H9 (cell line): Measurements from ENCODE around the gene SV2C. TPM values are rescaled to one million over a fixed set of nuclear protein-coding genes. Genes with fewer than 3 reads are reported as not detected.

ENCODE experiments used
- DNase-seq: peaks from one replicate; pipeline ENCODE4 v3.0.0-alpha.2; 2017
- H2AFZ ChIP-seq: one replicate; pipeline ENCODE4 v1.6.1; 2013; ENCODE audit warnings: mild to moderate bottlenecking, low read length, control low read depth, moderate library complexity
- H2AK5ac ChIP-seq: 2 replicates; pipeline ENCODE4 v1.6.1; 2013; ENCODE audit warnings: low read length, control low read depth, mixed read lengths; ENCODE audit not compliant: insufficient read length
- H2BK120ac ChIP-seq: one replicate; pipeline ENCODE4 v1.6.1; 2013; ENCODE audit warnings: low read depth, mild to moderate bottlenecking, low read length, control low read depth, inconsistent platforms; ENCODE audit not compliant: poor library complexity, severe bottlenecking
- H2BK12ac ChIP-seq: 2 replicates; pipeline ENCODE4 v1.6.1; 2013; ENCODE audit warnings: low read length, control low read depth, mixed read lengths, low read depth; ENCODE audit not compliant: insufficient read length
- H2BK15ac ChIP-seq: 2 replicates; pipeline ENCODE4 v1.6.1; 2013; ENCODE audit warnings: low read depth, low read length, control low read depth
- H2BK20ac ChIP-seq: one replicate; pipeline ENCODE4 v1.6.1; 2013; ENCODE audit warnings: low read depth, mild to moderate bottlenecking, low read length, control low read depth, inconsistent platforms; ENCODE audit not compliant: poor library complexity, severe bottlenecking
- H2BK5ac ChIP-seq: 2 replicates; pipeline ENCODE4 v1.6.1; 2013; ENCODE audit warnings: low read length, control low read depth, mixed read lengths; ENCODE audit not compliant: insufficient read length
- H3K14ac ChIP-seq: 2 replicates; pipeline ENCODE4 v1.6.1; 2013; ENCODE audit warnings: low read length, control low read depth; ENCODE audit not compliant: insufficient read depth
- H3K18ac ChIP-seq: 2 replicates; pipeline ENCODE4 v1.6.1; 2013; ENCODE audit warnings: low read depth, mild to moderate bottlenecking, mixed read lengths, low read length, control low read depth; ENCODE audit not compliant: insufficient read length
- H3K23ac ChIP-seq: 2 replicates; pipeline ENCODE4 v1.6.1; 2013; ENCODE audit warnings: low read length, control low read depth, mixed read lengths, low read depth; ENCODE audit not compliant: insufficient read length
- H3K23me2 ChIP-seq: 2 replicates; pipeline ENCODE4 v1.6.1; 2013; ENCODE audit warnings: low read depth, mild to moderate bottlenecking, mixed read lengths, low read length, control low read depth; ENCODE audit not compliant: insufficient read length, poor library complexity, severe bottlenecking
- H3K27ac ChIP-seq: 2 replicates; pipeline ENCODE4 v1.5.1; 2013; ENCODE audit warnings: low read length, control low read depth, mixed read lengths, low read depth; ENCODE audit not compliant: insufficient read length
- H3K27me3 ChIP-seq: 2 replicates; pipeline ENCODE4 v1.6.1; 2013; ENCODE audit warnings: low read length, control low read depth, inconsistent platforms; ENCODE audit not compliant: insufficient read depth
- H3K4ac ChIP-seq: 2 replicates; pipeline ENCODE4 v1.6.1; 2013; ENCODE audit warnings: low read depth, mild to moderate bottlenecking, control low read depth, inconsistent platforms, low read length, moderate library complexity
- H3K4me1 ChIP-seq: 2 replicates; pipeline ENCODE4 v1.6.1; 2013; ENCODE audit warnings: low read length, control low read depth, inconsistent platforms; ENCODE audit not compliant: insufficient read depth
- H3K4me2 ChIP-seq: 2 replicates; pipeline ENCODE4 v1.6.1; 2013; ENCODE audit warnings: low read length, control low read depth, mixed read lengths; ENCODE audit not compliant: insufficient read length, insufficient read depth
- H3K56ac ChIP-seq: 2 replicates; pipeline ENCODE4 v1.6.1; 2013; ENCODE audit warnings: low read depth, mild to moderate bottlenecking, mixed read lengths, low read length, control low read depth; ENCODE audit not compliant: insufficient read length
- H3K79me1 ChIP-seq: 2 replicates; pipeline ENCODE4 v1.6.1; 2013; ENCODE audit warnings: low read depth, mild to moderate bottlenecking, moderate library complexity, low read length, control low read depth, inconsistent platforms; ENCODE audit not compliant: insufficient read depth, poor library complexity, severe bottlenecking
- H3K79me2 ChIP-seq: 2 replicates; pipeline ENCODE4 v1.6.1; 2013; ENCODE audit warnings: low read length, control low read depth, inconsistent platforms; ENCODE audit not compliant: insufficient read depth
- H3K9ac ChIP-seq: 2 replicates; pipeline ENCODE4 v1.6.1; 2013; ENCODE audit warnings: low read length, control low read depth, mixed read lengths; ENCODE audit not compliant: insufficient read length; ENCODE audit errors: extremely low read depth
- H3K9me3 ChIP-seq: one replicate; pipeline ENCODE4 v1.6.1; 2013; ENCODE audit warnings: low read depth, low read length, inconsistent platforms; ENCODE audit not compliant: control insufficient read depth
- H3T11ph ChIP-seq: one replicate; pipeline ENCODE4 v1.6.1; 2013; ENCODE audit warnings: mild to moderate bottlenecking, low read length, control low read depth, inconsistent platforms
- H4K20me1 ChIP-seq: one replicate; pipeline ENCODE4 v1.6.1; 2013; ENCODE audit not compliant: control insufficient read depth, insufficient read length, insufficient read depth
- H4K5ac ChIP-seq: 2 replicates; pipeline ENCODE4 v1.6.1; 2013; ENCODE audit warnings: low read depth, mild to moderate bottlenecking, mixed read lengths, low read length, control low read depth; ENCODE audit not compliant: insufficient read length
- H4K8ac ChIP-seq: replicated peaks from 2 replicates; pipeline ENCODE4 v1.6.1; 2013; ENCODE audit warnings: low read length, control low read depth, mixed read lengths, low read depth; ENCODE audit not compliant: insufficient read length
- H4K91ac ChIP-seq: 2 replicates; pipeline ENCODE4 v1.6.1; 2013; ENCODE audit warnings: low read depth, mild to moderate bottlenecking, moderate library complexity, mixed read lengths, low read length, control low read depth; ENCODE audit not compliant: insufficient read length
- H3K27ac Mint-ChIP-seq, 3 experiments: 2 replicates in 2 of 3; 3 replicates in 1 of 3; pipeline ENCODE4 v1.8.0; 2020 to 2021; ENCODE audit warnings: mixed read lengths in 3 of 3, mild to moderate bottlenecking in 1 of 3, moderate library complexity in 1 of 3
- H3K27me3 Mint-ChIP-seq: 2 replicates; pipeline ENCODE4 v1.8.0; 2021; ENCODE audit warnings: low read depth, mild to moderate bottlenecking, moderate library complexity, mixed read lengths
- H3K36me3 Mint-ChIP-seq, 3 experiments: 2 replicates in 2 of 3; 3 replicates in 1 of 3; pipeline ENCODE4 v1.8.0; 2020 to 2021; ENCODE audit warnings: low read depth in 3 of 3, mixed read lengths in 3 of 3; ENCODE audit not compliant: insufficient read depth in 1 of 3
- H3K4me1 Mint-ChIP-seq, 2 experiments: 2 replicates each; pipeline ENCODE4 v1.8.0; 2020; ENCODE audit warnings: mixed read lengths in 2 of 2
- H3K4me3 Mint-ChIP-seq, 2 experiments: 2 replicates in 1 of 2; 3 replicates in 1 of 2; pipeline ENCODE4 v1.8.0; 2020 to 2021; ENCODE audit warnings: mild to moderate bottlenecking in 2 of 2, mixed read lengths in 2 of 2, moderate library complexity in 1 of 2
- H3K9me3 Mint-ChIP-seq, 2 experiments: 2 replicates in 1 of 2; 3 replicates in 1 of 2; pipeline ENCODE4 v1.8.0; 2020; ENCODE audit warnings: mild to moderate bottlenecking in 2 of 2, mixed read lengths in 2 of 2, moderate library complexity in 1 of 2
- CTCF ChIP-seq: fragments of 200-600 bp; sonication (generic); conservative IDR thresholded peaks from 3 replicates; pipeline ENCODE4 v1.8.0; 2021; ENCODE audit warnings: antibody characterized with exemption, mild to moderate bottlenecking
- WGBS: extraction: QIAGEN DNeasy Blood & Tissue Kit; methylation state at CpG from one replicate; pipeline ENCODE4 v1.1.7; 2013; ENCODE audit warnings: missing lambda C conversion rate, low lambda C conversion rate, mixed read lengths; ENCODE audit not compliant: insufficient read length; ENCODE audit errors: extremely low coverage; 5-methylcytosine and 5-hydroxymethylcytosine counted together
- total RNA-seq: library from RNA; stranded (reverse); gene quantifications from 2 replicates; pipeline ENCODE4 v1.2.1, GENCODE V29; 2021

Gene SV2C
- total RNA-seq, 1 experiment from 2014 or later: 0.09 TPM

GRCh38 chr5:76366596-76366995, 283.4 kb downstream of the SV2C start:
- H3K79me1 ChIP-seq: no peaks in the 10 kb centered on the region
- H2BK15ac ChIP-seq: no peak overlapping the region
- no peak overlapping the region for H4K8ac ChIP-seq
- H3T11ph ChIP-seq: no peak overlapping the region
- no peak overlapping the region for H4K91ac ChIP-seq
- H3K4me2 ChIP-seq: no peak overlapping the region
- H3K4me1 Mint-ChIP-seq: peaks cover 2 to 4% of the 10 kb centered on the region in 2 experiments; a peak in 2 of 4 replicates
- no peaks in the 10 kb centered on the region for H3K9me3 Mint-ChIP-seq
- H3K4me1 ChIP-seq: no peaks in the 10 kb centered on the region; the same call in 1 of the 2 replicates
- DNase-seq: no peak
- no peak overlapping the region for H3K56ac ChIP-seq
- H3K23ac ChIP-seq: no peak overlapping the region
- no peak overlapping the region for H2BK20ac ChIP-seq
- H4K20me1 ChIP-seq: no peaks in the 10 kb centered on the region
- no peaks in the 10 kb centered on the region; a peak in 1 of 7 replicates for H3K36me3 Mint-ChIP-seq
- H3K79me2 ChIP-seq: no peaks in the 10 kb centered on the region
- no peaks in the 10 kb centered on the region for H3K9me3 ChIP-seq
- no peak overlapping the region for H3K9ac ChIP-seq
- no peak for TF ChIP-seq CTCF
- H2BK12ac ChIP-seq: no peak overlapping the region
- no CpG with 5 or more reads among the region's 2 CpGs for WGBS
- H3K27ac Mint-ChIP-seq: no peak overlapping the region
- no peak overlapping the region for H2AFZ ChIP-seq
- H2AK5ac ChIP-seq: no peak overlapping the region
- H3K18ac ChIP-seq: no peak overlapping the region
- no peak overlapping the region for H2BK5ac ChIP-seq
- no peaks in the 10 kb centered on the region for H3K23me2 ChIP-seq
- no peaks in the 10 kb centered on the region for H3K27me3 Mint-ChIP-seq
- H3K27me3 ChIP-seq: no peaks in the 10 kb centered on the region
- H4K5ac ChIP-seq: no peak overlapping the region
- H3K4me3 Mint-ChIP-seq: no peak overlapping the region
- no peak overlapping the region for H3K14ac ChIP-seq
- no peak overlapping the region for H3K27ac ChIP-seq
- no peak overlapping the region for H2BK120ac ChIP-seq
- H3K4ac ChIP-seq: no peak overlapping the region
